WTC11 (cell line): Measurements from ENCODE around the gene SYNGR2.

ENCODE experiments used
- CREB1 ChIP-seq: sonication (generic); formaldehyde crosslinking; IDR thresholded peaks from 2 replicates; pipeline ENCODE4 v1.8.0; 2023; ENCODE audit warnings: mild to moderate bottlenecking, missing genetic modification reagents
- CTCF ChIP-seq: fragments of 200-600 bp; IDR thresholded peaks from 2 replicates; pipeline ENCODE4 v1.8.0; 2022; ENCODE audit warnings: antibody characterized with exemption
- EMX1 ChIP-seq: fragments of 250-450 bp; sonication (Bioruptor Pico); IDR thresholded peaks from 2 replicates; pipeline ENCODE4 v1.8.0; 2021; ENCODE audit warnings: mild to moderate bottlenecking
- MAX ChIP-seq: sonication (generic); formaldehyde crosslinking; IDR thresholded peaks from 2 replicates; pipeline ENCODE4 v1.8.0; 2022; ENCODE audit warnings: mild to moderate bottlenecking, missing genetic modification reagents
- STAT6 ChIP-seq: sonication (generic); formaldehyde crosslinking; conservative IDR thresholded peaks from 2 replicates; pipeline ENCODE4 v1.8.1; 2023; ENCODE audit warnings: mild to moderate bottlenecking, low read depth, missing genetic modification reagents, moderate library complexity
- TEAD4 ChIP-seq: sonication (generic); formaldehyde crosslinking; IDR thresholded peaks from 2 replicates; pipeline ENCODE4 v1.8.0; 2022; ENCODE audit warnings: mild to moderate bottlenecking, missing genetic modification reagents
- USF1 ChIP-seq: sonication (generic); formaldehyde crosslinking; IDR thresholded peaks from 2 replicates; pipeline ENCODE4 v1.8.0; 2022; ENCODE audit warnings: mild to moderate bottlenecking, missing genetic modification reagents

- no peak for TF ChIP-seq USF1 (CRISPR knock-in tag)
- no peak for TF ChIP-seq CTCF
- TF ChIP-seq STAT6 (CRISPR knock-in tag): no peak
- no peak for TF ChIP-seq EMX1 (CRISPR knock-in tag)
- TF ChIP-seq TEAD4: no peak
- no peak for TF ChIP-seq MAX (CRISPR knock-in tag)
- TF ChIP-seq CREB1 (CRISPR knock-in tag): no peak
These were observed 37.8 kb upstream of the SYNGR2 start, which contains the start of gene TMC8 for GRCh38 chr17:78130437-78131101.
